Stimulated activated CD4-positive, alpha-beta T cell treated with anti-CD3 and anti-CD28 coated beads, TNF-alpha, amount 100 ng/mL, for 24 hours (primary cell): ENCODE measurements around the gene GK.
"Not testable (repeated sequence)": the region's sequence is repeated elsewhere in the genome, so short reads cannot be mapped to it uniquely, and the experiment has no call there.

Source experiments
- DNase-seq, 3 experiments: peaks; one replicate each; pipeline ENCODE4 v3.0.0-alpha.2; 2020; ENCODE audit warnings: low read depth in 3 of 3

The GK gene

DNA sequence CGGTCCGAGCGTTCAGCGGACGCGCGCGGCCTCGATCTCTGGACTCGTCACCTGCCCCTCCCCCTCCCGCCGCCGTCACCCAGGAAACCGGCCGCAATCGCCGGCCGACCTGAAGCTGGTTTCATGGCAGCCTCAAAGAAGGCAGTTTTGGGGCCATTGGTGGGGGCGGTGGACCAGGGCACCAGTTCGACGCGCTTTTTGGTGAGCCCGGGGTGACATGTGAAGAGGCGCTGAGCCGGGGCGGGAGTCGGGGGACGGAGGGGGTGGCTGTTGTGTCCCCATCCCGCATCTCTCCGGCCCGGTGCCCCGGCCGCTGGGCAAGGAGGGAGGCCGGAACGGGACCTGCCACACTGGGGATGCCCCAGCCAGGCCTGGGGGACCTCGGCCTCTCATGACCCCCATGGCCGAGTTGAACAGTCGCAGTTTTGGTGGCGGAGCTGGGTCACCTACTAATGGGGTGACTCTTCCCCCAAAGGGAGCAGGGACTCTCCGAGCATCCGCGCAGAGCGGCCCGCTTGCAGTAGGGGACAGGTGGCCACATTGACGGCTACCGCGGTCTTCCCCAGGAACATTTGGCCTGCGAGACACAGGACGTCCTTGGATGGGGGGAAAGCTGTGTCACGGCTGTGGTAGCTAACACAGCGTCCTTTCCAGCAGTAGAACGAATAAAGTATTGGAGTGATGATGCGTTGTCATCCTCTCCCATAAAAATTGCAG, at the start of gene GK:
TSS of gene GK (plus strand) at position 9 of the 717 bp plus-strand sequence. CDS start at position 124, 115 bp downstream.
- no peak for DNase-seq

DNA sequence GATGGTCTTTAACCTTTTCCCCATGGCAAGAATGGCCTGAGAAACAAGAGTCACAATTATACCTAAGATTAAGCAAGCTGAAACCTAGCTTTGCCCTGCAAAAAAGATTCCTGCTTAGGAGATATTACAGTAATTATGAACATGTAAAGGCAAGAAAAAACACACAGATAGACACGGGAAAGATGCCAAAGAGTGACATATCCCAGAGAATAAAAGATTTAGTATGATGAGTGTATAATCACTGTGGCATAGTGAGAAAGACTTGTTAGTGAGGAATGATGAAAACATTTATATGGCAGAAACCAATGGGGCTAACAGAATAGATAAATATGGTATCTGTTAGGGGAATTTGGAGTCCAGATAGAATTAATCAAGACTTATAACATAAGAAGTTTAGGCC, 46.1 kb upstream of the GK start:
- DNase-seq: no peak

DNA sequence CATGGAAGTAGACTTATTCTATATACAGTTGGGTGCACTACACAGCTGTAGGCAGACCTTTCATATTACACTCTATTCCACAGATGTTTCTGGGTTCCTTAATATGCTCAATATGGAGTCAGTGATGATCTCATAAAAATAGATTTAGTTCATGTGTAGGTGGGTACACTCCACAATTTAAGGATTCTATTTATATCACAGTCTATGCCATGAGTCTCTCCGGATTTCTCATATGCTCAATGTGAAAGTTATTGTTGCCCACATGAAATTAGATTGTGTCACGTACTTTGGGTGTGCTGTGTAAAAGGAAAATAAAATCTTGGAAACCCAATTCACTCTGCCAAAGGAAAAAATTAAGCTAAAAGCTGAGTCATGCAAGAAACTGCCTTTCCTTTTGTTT, 43.2 kb upstream of the GK start:
- DNase-seq: no peak

DNA sequence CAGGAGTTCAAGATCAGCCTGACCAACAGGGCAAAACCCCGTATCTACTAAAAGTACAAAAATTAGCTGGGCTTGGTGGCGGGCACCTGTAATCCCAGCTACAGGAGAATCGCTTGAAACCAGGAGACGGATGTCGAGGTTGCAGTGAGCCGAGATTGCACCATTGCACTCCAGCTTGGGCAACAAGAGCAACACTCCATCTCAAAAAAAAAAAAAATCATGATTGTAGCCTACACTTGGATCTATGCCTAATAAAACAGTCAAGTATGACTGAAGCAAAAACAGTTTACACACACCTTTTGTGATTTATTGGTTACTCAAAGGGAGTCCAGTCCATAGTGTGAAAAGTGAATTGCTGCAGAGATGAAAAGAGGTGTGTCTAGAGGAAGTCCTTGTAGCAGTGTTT, 41.0 kb upstream of the GK start:
- no peak for DNase-seq

DNA sequence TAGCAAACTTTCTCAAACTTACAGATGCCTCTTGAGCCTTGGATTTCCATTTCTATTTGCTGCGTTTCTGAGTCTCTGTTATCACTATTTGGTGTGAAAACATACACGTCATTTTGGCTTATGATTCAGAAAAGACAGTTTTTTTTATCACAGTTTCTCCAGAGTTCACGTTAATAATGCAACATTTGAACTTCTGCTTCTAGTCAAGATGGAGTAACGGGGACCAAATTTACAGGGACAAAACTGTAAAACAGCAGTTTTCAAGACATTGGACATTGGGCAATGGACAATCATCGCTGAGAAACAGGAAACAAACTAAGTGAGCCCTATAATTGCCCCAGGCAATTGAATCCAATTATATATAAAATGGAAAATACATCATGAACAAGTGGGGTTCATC, 39.5 kb upstream of the GK start:
- no peak for DNase-seq

DNA sequence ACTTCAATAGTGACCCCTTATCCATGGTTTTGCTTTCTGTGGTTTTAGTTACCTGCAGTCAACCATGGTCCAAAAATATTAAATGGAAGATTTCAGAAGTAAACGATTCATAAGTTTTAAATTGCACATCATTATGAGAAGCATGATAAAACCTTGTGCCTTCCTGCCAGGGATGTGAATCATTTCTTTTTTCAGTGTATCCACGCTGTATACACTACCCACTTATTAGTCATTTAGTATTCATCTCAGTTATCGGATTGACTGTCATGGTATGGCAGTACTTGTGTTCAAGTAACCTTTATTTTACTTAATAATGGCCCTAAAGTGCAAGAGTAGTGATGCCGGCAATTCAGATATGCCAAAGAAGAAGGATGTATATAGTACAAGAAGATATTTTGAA, 38.0 kb upstream of the GK start:
- no peak for DNase-seq

DNA sequence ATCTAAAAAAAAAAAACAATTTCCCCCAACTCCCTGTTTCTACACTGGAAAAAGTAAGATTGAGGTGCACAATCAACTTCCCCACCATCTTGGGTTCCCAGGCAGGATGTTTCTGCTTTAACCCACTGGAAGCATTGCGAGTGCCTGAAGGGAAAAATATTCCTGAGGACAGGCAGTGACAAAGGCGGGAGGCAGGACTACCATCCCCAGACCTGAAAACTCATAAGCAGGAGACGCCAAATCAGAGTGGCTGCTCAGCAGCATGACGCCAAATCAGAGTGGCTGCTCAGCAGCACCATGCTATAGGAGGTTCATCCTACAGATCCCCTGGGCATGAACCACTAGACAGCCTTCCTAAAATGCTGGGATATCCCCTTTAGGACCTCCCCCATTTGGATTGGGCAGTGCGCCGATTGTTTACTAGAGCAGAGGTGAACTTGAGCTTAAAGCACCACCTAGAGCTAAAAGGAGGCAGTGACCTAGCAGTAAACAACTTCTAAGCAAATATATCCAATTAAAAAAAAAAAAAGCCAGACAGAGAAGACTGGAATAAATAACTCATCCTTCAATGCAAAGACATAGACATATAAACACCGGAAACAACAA, 35.0 kb upstream of the GK start:
- no peak for DNase-seq

DNA sequence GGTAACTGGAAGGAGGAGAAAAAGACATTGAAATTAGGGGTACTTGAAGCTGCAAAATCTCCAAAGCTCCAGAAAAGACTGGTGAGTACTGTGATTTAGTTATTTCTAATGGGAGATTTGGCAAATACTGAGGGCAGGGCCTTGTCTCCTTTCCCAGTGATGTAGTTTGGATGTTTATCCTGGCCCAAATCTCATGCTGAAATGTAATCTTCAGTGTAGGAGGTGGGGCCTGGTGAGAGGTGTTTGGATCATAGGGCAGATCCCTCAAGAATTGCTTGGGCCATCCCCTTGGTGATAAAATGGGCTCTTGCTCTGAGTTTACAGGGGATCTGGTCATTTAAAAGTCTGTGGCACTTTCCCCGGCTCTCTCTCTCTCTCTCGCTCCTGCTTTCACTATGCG, 33.1 kb upstream of the GK start:
- DNase-seq: no peak

DNA sequence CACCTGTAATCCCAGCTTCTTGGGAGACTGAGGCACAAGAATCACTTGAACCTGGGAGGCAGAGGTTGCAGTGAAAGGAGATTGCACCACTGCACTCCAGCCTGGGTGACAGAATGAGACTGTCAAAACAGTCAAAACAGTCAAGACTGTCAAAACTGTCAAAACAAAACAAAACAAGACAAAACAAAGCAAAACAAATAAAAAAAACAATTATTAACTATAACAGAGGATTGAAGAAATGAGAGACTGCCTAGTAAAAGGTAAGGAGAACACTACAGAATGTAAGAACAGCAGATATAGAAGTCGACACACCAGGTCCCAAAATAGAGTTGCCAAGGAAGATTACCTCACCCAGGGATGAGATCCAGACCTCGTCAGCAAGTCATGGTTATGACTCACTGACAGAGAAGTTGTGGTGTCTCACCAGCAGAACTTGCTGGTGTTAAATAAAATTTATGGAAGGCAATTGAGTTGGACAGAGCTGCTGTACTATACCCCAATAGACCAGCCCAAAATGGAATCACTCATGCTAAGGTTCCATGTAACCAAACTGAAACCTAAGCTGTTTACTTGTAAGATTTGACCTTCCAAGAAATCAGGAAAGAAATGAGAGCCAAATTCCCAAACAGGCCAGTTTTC, 32.1 kb upstream of the GK start:
- no peak for DNase-seq

DNA sequence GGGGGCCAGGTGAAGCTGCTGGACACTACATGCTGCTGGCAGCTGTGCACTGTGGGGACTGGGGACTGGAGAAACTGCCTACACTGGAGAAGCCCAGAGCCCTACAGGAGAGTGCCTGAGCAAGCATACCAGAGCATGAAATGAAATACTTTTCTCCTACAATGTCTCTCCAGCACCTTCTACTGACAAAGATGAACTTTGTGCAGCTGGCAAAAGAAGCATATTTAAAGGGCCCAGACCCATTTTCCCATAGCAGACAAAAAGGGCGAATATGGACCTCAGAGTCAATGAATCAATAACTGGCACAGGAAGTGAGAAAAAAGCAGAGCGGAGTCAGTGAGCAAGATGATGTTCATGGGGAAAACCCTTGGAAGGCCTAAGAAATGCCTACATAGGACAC, 30.9 kb upstream of the GK start:
- no peak for DNase-seq

DNA sequence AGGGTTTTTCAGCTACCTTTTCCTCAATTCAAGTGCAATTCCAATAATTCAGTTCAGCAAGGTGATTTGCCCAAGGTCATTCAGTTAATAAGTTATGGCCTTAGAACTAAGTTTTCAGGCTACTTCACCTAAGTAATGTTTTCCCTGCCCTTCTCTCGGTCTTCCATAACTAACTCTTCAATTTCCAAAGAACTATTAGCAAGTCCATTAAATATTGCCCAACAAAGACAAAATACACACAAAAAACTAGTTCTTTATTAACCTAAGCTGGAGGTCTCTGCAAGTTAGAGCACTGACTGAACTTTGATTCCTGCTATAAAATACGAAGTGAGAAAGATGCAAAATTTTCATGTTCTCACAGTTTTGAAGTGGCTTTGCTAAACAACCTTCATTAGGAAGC, 26.8 kb upstream of the GK start:
- DNase-seq: no peak

DNA sequence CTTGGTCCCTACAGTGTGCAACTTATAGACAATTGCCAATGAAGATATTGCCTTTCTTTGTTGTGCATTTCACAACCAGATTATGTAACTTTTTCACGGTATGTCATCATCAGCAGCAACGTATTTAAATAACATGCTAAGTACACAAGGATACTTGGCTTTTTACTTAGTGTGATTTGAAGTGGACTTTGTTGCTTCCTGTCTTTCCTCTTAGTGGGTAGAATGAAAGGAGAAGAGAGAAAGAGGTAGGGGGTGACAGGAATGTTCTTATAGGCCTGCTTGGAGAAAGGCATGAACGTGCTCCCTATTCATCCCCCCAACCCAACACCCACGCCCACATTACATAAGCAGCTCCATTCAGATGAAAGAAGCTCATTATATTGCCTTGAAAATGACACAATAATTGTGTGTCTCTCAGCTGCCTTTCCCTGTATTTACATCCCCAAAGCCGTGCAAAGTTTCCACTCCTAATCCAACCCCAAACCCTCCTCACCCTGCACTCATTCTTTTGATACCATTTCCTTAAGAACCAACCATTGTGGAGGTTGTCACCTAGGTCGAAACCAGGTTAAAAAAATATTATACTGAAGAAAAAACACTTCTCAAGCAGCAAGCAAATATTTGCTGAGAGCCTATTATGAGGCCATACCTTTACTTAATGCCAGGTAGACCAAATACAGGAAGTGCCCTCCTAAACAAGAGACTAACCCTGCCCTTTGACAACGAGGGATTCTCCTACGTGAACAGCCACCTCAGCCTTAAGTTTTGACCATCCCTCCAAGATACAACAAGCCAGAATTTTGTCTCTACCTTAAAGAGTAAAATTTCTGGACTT, 25.2 kb upstream of the GK start:
- DNase-seq: no peak

DNA sequence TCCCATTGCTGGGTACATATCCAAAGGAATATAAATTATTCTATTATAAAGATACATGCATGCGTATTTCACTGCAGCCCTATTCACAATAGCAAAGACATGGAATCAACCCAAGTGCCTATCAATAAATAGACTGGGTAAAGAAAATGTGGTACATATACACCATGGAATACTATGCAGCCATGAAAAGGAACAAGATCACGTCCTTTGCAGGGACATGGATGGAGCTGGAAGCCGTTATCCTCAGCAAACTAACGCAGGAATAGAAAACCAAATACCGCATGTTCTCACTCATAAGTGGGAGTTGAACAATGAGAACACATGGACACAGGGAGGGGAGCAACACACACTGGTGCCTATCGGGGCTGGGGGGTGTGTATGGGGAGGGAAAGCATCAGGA, 19.2 kb upstream of the GK start:
- not testable (repeated sequence) for DNase-seq

DNA sequence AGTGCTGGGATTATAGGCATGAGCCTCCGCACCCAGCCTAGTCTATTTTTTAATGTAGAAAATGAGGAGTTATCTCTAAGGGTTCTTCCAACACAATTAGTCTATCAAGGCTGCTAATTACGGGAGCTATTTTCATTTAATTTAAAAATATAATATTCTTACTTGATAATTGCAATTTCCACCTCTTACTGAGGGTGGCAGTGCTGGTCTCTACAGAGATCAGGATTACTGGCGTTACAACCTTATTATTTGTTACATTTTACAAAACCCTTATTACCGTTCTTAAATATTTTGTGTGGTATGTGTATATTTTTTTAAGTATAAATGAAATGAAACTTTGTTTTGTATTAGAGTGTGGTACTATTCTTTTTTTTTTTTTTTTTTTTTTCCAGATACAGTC, 17.6 kb upstream of the GK start:
- no peak for DNase-seq

DNA sequence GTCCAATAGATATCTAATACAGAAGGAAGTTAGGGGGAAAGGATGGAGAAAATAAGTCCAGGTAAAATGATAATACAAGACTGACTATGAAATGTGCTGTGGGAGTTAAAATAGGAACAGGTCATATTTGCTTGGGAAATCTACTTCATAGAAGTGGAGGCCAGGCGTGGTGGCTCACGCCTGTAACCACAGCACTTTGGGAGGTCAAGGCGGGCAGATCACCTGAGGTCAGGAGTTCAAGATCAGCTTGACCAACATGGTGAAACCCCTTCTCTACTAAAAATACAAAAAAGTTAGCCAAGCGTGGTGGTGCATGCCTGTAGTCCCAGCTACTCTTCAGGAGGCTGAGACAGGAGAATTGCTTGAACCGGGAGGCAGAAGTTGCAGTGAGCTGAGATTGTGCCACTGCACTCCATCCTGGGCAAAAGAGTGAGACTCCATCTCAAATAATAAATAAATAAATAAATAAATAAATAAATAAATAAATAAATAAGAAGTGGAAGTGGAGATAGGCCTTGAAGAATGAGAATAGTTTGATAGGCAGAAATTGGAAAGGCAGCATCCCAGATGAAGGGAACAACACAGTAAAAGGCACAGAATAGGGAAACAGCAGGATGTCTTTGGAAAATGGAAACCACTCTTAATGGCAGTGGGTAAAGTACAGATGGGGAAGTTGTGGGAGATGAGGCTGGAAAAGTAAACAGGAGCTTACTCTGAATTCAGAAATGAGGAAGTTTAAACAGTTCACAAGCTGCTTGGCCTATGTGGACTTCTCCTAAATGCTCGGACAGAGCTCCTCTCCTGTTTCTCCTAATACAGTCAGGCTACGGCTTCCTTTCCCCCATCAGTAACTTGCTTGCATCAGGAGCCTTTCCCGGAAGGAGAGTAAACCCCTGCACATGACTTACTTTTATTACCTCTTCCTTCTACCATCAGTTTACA, 15.1 kb upstream of the GK start:
- no peak for DNase-seq

DNA sequence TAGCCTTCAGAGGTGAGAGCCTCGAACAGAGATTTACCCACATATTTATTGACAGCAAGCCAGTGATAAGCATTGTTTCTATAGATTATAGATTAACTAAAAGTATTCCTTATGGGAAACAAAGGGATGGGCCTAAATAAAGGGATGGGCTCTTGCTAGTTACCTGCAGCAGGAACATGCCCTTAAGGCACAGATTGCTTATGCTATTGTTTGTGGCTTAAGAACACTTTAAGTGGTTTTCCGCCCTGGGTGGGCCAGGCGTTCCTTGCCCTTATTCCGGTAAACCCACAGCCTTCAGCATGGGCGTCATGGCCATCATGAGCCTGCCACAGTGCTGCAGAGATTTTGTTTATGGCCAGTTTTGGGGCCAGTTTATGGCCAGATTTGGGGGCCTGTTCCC, 13.5 kb upstream of the GK start:
- DNase-seq: not testable (repeated sequence)

DNA sequence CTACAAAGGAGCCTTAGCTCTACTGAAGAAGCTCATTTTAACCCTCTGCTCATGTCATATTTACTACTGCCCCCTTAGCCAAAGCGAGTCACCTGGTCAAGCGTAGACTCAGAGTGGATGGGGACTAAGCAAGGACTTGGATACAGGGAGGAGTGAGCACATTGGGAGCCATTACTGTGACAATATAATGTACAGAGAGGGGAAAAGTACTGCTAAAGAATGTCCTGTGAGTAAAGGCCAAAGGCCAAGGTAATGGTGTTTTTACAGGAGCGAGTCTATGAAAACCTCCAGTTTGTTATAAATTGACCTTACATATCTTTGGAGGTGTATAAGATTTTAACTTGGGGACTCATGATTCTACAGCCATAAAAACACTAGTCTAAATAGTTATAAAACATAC, 10.6 kb upstream of the GK start:
- no peak for DNase-seq

DNA sequence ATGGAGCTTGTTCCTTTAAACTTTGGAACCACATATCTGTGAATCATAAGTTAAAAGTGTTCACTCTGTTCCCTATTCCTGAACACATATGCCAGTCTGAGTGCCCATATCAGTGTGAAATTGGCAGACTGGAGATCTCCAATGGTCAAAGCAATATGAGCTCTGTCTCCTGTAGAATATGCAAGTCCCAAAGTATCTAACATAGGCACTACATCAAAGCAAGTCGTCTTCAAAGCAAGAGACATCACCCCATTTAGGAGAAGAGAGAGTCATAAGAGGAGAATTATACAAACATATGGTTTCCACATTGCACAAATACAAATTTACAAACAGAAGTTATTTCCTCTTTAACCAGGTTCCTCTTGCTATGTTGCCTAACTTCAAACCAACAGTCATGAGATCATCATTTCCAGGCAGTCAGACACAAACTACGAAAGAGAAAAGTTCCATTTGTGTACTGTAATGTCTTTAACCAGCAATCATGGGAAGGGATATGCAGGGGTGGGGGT, 9.9 kb upstream of the GK start:
- no peak for DNase-seq

DNA sequence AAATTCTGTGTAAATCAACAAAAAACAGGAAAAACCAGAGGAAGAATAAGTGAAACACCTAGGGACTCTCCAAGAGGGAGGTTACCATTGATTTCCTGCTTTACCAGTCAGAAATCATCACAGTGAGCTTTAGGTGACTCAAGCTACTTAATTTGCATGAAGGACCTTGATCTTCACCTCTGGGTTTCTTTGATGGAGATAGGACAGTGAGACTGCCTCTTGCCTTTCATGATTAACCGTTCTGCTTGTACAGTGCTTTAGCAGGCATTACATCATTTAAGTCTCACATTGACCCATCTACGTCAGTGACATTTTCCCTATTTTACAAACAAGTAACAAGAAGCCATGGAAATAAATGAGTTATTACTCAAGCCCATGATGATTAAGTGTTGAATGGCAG, 3.4 kb upstream of the GK start:
- no peak for DNase-seq

DNA sequence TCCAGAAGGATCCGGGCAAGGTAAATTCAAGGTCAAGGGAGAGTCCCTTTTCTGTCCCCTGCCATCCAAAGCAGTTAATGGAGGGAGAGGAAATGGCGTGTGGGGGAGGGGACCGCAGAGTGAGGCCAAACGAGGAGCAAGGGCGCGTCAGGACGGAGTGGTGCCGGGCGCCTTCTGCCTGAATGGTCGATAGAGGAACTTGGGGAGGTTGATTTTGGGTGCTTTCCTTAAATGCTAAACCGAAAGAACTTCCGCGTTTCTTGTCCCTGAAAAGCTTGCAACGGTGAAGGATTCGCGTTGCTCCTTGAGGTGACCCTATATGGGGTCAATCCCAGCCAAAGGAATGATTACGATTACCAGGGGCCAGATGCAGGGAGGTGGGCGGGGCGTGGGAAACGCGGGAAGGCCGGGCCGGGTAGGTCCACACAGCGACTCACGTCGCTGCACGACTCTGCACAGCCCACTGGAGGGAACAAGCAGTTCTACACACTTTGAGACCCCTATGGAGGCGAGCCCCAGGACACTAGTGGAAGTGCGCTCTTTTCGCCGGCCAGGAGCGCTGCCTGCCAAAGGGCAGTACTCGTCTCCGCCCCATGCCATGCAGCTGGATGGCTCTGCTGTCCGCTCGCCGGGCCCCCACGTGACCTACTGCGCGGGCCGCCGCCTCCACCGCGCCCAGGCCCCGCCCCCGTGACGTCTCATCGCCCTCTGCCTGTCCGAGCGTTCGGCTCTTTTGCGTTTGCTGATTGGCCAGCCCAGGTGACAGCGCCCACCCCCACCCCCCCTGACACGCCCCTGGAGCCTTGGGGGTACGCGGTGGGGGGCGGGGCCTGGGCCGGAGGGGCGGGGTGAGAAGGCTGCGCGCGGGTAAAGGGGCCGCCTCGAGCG, 452 bp upstream of the GK start:
- DNase-seq: peak; percentile 73 to 90 (median 79)
